Urothelium cell line (cell line): ENCODE results near the gene TOP3B.
"Not testable (repeated sequence)": the region's sequence is repeated elsewhere in the genome, so short reads cannot be mapped to it uniquely, and the experiment has no call there.

ENCODE experiments used
- DNase-seq: peaks from one replicate; pipeline ENCODE4 v3.0.0; 2011; ENCODE audit warnings: low spot score, mixed read lengths
- FAIRE-seq: peaks from 2 replicates; lab custom pipeline; 2011; peaks lifted over from hg19 to GRCh38; lab: Jason Lieb, UNC

The TOP3B gene

GRCh38 chr22:21947040-21948014 lies 35.3 kb downstream of the TOP3B start:
- DNase-seq (peak; percentile 33), FAIRE-seq (no peak)

DNA sequence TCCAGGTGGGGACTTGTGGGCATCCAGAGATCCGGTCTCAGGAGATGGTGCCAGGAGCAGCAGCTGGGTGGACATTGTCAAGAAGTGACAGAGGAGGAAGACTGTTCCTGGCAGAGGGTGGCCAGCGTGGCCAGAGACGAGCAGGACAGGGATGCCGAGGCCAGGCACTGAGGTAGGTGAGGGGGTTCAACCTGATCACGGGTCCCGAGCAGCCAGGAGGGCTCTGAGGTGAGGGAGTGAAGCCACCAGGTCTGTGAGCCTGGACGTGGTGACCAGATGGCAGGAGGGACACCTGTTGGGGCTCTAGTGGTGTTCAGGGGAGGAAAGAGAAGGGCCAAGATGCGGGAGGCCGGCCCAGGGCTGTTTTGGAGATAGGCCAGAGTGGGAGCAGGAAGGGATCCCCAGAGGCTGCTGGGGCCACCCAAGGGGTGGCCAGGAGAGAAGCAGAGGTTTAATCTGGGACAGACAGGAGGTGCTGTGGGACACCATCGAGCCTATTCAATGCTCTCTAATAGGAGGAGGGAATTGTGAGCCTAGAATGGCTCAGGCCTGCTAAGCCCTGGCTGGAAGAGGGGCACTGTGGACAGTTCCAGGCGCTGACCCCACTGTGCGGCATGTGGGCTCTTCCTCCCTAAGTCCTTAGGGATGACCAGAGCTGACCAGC lies 36.2 kb downstream of the TOP3B start:
- DNase-seq = no peak
- no peak for FAIRE-seq

- DNase-seq (no peak), FAIRE-seq (peak; percentile 37)
Observed at GRCh38 chr22:21945453-21946261, 36.9 kb downstream of the TOP3B start.

DNA sequence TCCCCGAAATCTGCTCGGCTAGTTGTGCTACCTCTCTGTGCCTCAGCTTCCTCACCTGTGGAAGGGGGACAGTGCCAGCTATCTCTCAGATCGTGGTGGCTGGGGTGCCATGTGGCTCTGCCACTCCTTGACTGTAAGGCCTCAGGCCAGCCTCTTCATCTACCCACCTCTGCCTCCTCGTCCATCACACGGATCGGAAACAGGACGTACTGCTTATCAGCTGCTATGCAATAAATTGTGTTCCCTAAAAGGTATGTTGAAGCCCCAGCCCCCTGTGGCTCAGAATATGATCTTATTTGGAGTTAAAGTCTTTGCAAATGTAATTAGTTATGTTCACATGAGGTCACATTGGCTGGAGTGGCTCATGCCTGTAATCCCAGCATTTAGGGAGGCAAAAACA lies 37.7 kb downstream of the TOP3B start:
- FAIRE-seq (no peak), DNase-seq (no peak)

- peak; percentile 53 for FAIRE-seq
- DNase-seq = no peak
Observed at GRCh38 chr22:21943571-21944448, 38.8 kb downstream of the TOP3B start.

DNA sequence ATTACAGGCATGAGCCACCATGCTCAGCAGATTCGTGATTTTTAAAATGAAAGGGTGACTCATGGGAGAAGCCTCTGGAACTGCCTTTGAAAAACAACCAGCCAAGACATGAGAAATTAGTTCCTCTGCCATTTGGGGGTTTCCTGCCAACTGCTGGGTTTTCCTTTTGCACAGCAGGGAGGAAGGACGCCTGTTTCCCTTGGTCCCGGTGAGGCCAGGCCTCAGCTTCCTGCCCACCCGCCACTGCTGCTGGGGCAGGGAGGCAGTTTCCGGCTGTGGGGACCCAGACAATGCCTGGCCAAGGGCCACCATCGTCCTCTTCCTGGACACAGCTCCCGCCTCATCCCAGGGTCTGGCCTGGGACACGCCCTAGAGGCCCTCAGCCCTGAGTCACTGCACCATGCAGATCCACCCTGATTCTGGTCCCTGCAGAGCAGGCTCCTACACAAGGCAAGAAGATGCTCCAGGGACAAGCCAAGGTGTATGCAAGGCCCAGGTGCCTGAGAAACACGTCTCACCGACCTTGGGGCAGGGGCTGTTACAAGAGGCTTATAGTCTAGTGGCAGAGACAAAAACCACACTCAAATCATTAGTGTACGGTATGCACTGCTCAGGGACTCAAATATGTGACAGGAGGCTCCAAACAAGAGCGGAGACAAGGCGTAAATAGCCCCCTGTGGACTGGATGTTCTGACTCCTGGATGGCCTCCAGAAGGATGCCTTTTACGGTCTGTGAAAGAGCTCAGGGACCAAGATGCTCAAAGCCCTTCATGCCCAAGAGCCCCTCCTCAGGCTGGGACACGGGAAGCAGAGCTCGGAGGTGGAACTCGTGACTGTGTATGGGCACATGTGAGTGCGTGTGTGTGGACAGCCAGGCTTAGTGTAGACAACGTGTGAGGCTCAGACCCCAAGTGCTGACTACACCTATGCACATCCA lies 39.9 kb downstream of the TOP3B start:
- DNase-seq (peak; percentile 86), FAIRE-seq (peak; percentile 69)

DNA sequence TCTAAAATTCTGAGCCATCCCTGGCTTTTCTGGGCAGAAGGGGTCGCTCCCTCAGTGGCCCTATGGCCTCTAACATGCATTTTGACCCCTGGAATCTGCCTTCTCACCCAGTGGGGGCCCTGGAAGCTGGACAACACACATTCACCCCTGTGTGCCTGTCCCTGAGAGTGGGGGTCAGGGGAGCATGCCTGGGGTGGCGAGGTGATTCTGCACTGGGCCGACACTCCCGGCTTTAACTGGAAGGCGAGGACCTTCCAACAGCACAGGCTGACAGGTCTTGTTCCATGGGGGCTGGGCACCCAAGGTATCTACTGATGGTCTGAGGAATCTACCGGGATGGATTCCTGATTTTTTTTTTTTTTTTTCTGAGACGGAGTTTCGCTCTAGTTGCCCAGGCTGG lies 40.7 kb downstream of the TOP3B start:
- DNase-seq = no peak
- FAIRE-seq = no peak

DNA sequence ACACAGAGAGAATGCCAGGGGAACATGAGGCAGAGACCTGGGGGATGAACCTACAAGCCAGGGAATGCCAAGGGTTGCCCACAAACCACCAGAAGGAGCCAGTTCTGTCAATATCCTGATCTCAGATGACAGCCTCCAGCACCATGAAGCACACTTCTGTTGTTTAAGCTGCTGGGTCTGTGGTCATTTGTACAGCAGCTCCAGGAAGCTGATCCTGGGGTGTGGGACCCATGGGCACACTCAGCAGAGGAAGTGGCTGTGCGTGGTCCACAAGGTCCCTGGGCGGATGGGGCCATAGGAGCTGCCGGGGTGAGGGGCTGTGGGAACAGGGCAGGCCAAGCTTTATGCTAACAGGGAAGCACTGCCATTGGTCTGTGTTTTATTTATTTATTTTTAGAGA lies 42.1 kb downstream of the TOP3B start:
- no peak for DNase-seq
- FAIRE-seq = no peak

- not testable (repeated sequence) for FAIRE-seq, DNase-seq
Observed at GRCh38 chr22:21939935-21940334, 42.7 kb downstream of the TOP3B start.

DNA sequence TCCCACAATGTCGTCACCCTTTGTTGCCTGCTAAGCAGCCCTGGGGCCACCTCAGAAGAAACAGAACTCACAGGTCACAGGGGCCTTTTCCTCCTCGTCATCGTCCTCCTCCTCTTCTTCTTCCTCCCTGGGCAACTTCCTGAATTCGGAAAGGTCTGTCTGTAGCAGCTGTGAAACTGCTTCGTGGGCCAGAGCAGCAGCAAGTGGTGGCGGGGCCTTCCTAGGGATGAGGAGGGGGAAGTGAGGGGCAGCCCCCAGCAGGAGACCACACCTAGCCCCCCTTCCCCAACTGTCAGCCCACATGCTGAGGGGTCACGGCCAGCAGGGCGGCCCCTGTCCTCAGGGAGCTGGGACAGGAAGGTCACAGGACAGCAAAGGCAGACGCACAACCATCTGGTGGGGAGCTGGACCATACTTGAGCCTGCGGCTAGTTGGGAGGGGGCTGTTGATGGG lies 43.1 kb downstream of the TOP3B start:
- no peak for FAIRE-seq
- DNase-seq = no peak

GRCh38 chr22:21938906-21939305 lies 43.7 kb downstream of the TOP3B start:
- FAIRE-seq = no peak
- no peak for DNase-seq

- FAIRE-seq (peak; percentile 95), DNase-seq (peak; percentile 97)
Observed at GRCh38 chr22:21938071-21938822, 44.3 kb downstream of the TOP3B start.

- FAIRE-seq = no peak
- no peak for DNase-seq
Observed at GRCh38 chr22:21937821-21938070, 44.8 kb downstream of the TOP3B start.

DNA sequence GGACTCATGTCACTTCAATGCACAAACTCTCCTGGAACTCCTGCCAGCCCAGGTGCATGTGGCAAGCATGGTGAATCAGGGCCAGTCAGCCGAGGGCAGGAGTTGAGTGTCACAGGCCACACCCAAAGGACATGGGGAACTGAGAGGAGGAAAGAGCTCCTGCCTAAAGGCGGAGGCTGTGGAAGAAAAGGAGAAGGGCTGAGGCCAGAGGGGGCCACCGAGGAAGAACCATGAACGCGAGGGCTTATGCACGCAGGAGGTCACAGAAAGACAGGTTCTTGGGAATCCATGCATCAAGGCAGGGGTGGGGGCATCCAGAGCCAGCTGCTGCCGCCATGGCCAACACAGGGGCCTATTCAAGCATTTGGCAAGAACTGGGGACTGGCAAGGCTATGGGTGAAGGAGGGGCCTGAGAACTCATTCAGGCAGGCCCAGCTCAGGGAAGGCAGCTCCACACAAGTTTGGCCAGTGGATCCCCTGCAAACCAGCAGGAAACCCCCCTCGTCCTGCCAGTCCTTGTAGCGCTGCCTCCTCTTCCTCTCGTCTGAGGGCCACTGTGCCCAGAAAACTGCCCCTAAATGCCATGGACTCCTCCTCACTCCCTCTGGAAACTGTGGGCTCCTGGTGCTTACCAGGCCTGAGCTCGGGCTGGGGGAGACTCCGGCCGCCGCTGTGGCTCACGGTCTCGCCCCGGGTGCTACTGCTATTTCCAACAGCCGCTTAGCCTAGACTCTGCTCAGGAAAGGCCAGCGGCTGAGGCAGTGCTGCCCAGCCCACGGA lies 45.4 kb downstream of the TOP3B start:
- DNase-seq (no peak), FAIRE-seq (no peak)

DNA sequence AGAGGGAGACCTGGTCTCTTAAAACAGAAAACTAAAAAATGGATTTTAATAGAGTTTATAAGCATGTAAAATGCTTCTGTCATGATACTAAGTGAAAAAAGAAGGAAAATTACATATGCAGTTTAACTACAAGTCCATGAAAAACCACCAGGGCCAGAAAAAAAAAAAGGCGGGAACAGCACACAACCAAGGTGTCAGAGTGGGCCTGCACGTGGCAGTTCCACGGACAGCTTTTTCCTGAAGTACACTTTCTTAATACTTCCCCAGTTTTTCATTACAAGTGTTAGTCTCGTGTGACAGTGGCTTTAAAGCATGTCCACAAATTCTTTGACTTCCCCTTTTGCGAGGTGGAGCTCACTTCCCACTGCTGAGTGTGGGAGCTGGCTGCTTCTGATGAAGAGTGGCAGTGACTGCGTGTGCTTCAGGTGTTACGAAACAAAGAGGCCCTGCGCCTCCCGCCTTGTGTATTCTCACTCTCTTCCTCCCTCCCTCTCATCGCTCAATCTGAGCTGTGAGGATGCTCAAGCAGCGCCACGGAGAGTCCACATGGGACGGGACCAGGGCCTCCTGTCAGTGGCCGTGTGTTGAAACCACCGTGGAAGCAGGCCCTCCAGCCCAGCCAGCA lies 46.3 kb downstream of the TOP3B start:
- FAIRE-seq (no peak), DNase-seq (no peak)

GRCh38 chr22:21933910-21934309 lies 48.7 kb downstream of the TOP3B start:
- no peak for DNase-seq
- no peak for FAIRE-seq

DNA sequence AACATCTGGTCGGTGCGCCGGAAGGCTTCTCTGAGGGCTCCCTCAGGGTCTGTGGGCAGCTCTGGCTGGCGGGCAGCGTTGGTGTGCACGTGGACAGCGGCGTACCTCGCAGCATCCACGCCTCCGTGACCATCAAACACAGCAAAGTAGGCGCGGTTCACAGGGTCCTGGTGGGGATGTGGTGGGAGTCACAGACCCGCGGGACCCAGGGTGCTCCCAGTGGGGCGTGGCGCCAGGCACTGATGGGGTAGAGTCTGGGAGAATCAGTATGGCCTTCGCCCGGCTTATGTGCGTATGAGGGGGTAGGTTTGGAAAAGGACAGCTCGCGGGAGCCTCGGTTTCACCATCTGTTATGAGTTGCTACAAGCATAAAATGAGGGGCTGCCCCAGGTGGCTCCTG lies 49.2 kb downstream of the TOP3B start:
- DNase-seq (no peak), FAIRE-seq (peak; percentile 56)
